AG10803 (cell line): ENCODE measurements around the gene TRNT1.

Experiments used
- DNase-seq: peaks from one replicate; pipeline ENCODE4 v3.0.0; 2010; ENCODE audit warnings: low read depth
- H3K4me3 ChIP-seq: 2 replicates; pipeline ENCODE4 v1.5.1; 2011; ENCODE audit warnings: mild to moderate bottlenecking, low read length, control low read depth
- CTCF ChIP-seq: conservative IDR thresholded peaks from 2 replicates; pipeline ENCODE4 v1.5.1; 2011; ENCODE audit warnings: mild to moderate bottlenecking, low read length, control low read depth, inconsistent platforms

Gene TRNT1

GRCh38 chr3:3102751-3103150, 24.0 kb upstream of the TRNT1 start:
- DNase-seq, result no peak
- TF ChIP-seq CTCF, result no peak
- H3K4me3 ChIP-seq, result no peak overlapping the region

DNA sequence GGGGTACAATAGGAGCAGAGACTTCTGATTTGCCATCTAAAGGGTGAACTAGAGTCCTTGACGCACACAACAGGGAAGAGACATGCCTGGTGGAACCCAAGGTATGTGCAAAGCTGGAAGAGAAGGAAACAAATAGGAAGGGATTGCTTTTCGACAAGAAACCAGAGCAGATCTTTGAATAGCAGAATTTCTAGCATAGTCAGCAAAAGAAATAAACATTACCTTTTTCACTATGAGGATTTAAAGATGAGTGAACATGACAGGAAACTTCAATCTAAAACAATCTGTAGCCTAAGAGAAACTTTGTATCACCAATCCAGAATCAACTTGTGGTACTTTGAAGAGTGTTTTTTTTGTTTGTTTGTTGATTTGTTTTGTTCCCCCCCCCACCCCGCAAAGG, 21.5 kb upstream of the TRNT1 start:
- no peak for TF ChIP-seq CTCF
- no peak overlapping the region for H3K4me3 ChIP-seq
- DNase-seq, result no peak

- no peak for DNase-seq
- no peak overlapping the region for H3K4me3 ChIP-seq
- no peak for TF ChIP-seq CTCF
Measured at GRCh38 chr3:3105815-3106214, 20.9 kb upstream of the TRNT1 start.

DNA sequence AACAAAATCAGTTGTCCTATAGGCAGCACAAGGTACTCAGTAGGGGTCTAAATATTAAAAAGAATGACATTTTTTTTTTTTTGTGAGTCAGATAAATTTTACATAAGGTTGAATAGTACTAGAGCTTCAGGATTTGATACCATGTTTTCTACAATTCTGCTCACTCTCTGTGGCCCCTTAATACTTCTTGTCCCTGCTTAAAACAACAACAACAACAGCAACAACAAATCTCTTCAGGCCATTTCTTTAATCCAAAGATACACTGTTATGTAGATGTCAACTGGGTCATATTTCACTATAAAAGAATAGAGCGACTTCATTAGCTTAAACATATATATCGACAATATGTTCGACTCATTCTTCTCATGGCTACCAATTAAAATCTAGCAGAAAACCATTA, 19.6 kb upstream of the TRNT1 start:
- no peak overlapping the region for H3K4me3 ChIP-seq
- no peak for TF ChIP-seq CTCF
- no peak for DNase-seq

GRCh38 chr3:3107858-3108257, 18.9 kb upstream of the TRNT1 start:
- DNase-seq, result no peak
- no peak for TF ChIP-seq CTCF
- H3K4me3 ChIP-seq, result no peak overlapping the region

DNA sequence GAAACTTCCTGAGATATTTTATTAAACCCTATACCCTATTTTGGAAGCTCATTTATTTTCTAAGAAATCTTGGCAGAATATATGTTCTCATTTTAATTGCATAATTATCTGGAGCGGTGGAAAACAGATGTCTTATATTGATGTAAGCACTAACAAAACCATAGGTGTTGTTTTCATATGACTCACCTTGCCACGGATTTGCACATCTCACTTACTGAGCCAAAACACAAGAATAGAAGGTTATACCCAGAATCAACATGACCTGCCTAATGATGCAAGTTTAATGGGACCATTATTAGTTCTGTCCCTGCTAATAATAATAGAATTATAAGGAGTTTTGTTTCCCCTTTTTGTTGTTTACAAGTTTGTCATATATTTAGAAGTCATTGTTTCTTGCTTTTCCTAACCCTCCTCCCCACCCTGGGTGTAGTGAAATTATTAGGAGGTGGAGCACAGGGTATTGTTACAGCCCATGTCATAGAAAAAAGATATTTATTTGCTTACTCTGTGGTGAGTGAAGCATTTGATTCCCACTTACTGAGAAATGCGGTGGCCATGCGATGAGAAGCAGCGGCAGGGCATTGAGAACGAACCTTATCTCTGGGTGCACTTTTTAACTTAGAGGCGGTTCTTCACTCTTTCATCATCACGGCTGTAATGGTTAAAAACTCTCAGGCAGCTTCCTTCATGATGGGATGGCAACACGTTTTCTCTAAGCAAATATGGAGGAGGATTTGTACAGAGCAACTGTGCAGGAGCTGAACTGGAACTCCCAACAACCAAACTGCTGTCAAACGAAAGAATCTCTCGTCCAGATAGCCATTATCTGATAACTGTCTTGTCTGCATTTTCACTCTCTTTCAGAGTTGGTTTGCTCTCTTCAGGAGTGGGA, 17.1 kb upstream of the TRNT1 start:
- H3K4me3 ChIP-seq, result no peak overlapping the region
- DNase-seq, result no peak
- TF ChIP-seq CTCF, result no peak

DNA sequence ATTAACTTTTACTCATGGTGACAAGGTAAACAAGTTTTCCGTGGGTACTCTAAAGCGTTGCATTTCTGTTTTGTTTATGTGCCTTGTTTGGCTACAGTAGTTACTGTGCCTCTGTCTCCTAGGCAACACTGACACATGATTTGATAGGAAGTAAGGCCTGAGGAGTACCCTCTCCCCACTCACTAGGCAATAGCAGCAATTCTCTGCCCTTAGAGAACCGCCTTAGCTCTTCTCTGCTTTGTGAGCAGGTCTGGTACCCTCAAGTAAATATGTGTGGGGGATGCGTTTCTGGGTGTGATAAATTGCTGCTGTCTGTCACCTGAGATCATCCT, 16.5 kb upstream of the TRNT1 start, which contains the start of gene IL5RA:
Gene IL5RA (minus strand): TSS at position 76 of the 332 bp plus-strand sequence. CDS start 5,390 bp downstream, outside the sequence.
- no peak for TF ChIP-seq CTCF
- DNase-seq, result no peak
- no peak within 1 kb of the TSS for H3K4me3 ChIP-seq
